GM12892 (cell line): ENCODE data around the gene GDPD5.

Experiments
- DNase-seq: peaks from one replicate; pipeline ENCODE4 v3.0.0; 2011; ENCODE audit not compliant: insufficient read length
- FAIRE-seq: peaks from 2 replicates; lab custom pipeline; 2011; peaks lifted over from hg19 to GRCh38; lab: Jason Lieb, UNC
- POLR2A ChIP-seq: IDR thresholded peaks from 2 replicates; pipeline ENCODE4 v1.6.1; 2011; ENCODE audit warnings: low read depth, low read length, control low read depth
- POLR2AphosphoS5 ChIP-seq: IDR thresholded peaks from 2 replicates; pipeline ENCODE4 v1.6.1; 2011; ENCODE audit warnings: low read depth, low read length, control low read depth
- TAF1 ChIP-seq: IDR thresholded peaks from 2 replicates; pipeline ENCODE4 v1.6.1; 2011; ENCODE audit warnings: low read depth, mild to moderate bottlenecking, control low read depth, low read length, borderline replicate concordance

GDPD5 gene

GRCh38 chr11:75539459-75540334 lies 14.0 kb upstream of the GDPD5 start:
- no peak for TF ChIP-seq TAF1
- TF ChIP-seq POLR2AphosphoS5 = no peak
- TF ChIP-seq POLR2A = no peak
- FAIRE-seq (no peak), DNase-seq (no peak)

- no peak for TF ChIP-seq POLR2A
- TF ChIP-seq TAF1 = no peak
- TF ChIP-seq POLR2AphosphoS5 = no peak
- DNase-seq = no peak
Measured at GRCh38 chr11:75538150-75538942, 12.6 kb upstream of the GDPD5 start.

GRCh38 chr11:75537740-75538139 lies 12.0 kb upstream of the GDPD5 start:
- FAIRE-seq (no peak), DNase-seq (no peak)
- TF ChIP-seq TAF1 (no peak), POLR2A (no peak), POLR2AphosphoS5 (no peak)

More at GRCh38 chr11:75538150-75538942, 12.6 kb upstream of the GDPD5 start:
- no peak for FAIRE-seq

- peak; percentile 90 for FAIRE-seq
- peak; percentile 69 for DNase-seq
- TF ChIP-seq POLR2AphosphoS5 (no peak), POLR2A (peak; percentile 37; the same call in 1 of the 2 replicates)
Measured at GRCh38 chr11:75536786-75537641, 11.3 kb upstream of the GDPD5 start.

- no peak for TF ChIP-seq POLR2A
- TF ChIP-seq TAF1 = no peak
- TF ChIP-seq POLR2AphosphoS5 = no peak
- no peak for FAIRE-seq
Measured at GRCh38 chr11:75535071-75535470, 9.3 kb upstream of the GDPD5 start.

GRCh38 chr11:75534259-75535069 lies 8.7 kb upstream of the GDPD5 start:
- TF ChIP-seq TAF1 = no peak
- TF ChIP-seq POLR2AphosphoS5 = no peak
- DNase-seq (no peak), FAIRE-seq (no peak)

More at GRCh38 chr11:75535071-75535470, 9.3 kb upstream of the GDPD5 start:
- DNase-seq = no peak

GRCh38 chr11:75533896-75534258 lies 8.1 kb upstream of the GDPD5 start:
- FAIRE-seq (no peak), DNase-seq (no peak)
- no peak for TF ChIP-seq POLR2AphosphoS5
- no peak for TF ChIP-seq TAF1
- no peak for TF ChIP-seq POLR2A

- FAIRE-seq = peak; percentile 91
- peak; percentile 62 for DNase-seq
- TF ChIP-seq POLR2AphosphoS5 = no peak
- no peak for TF ChIP-seq TAF1
- TF ChIP-seq POLR2A = no peak
Measured at GRCh38 chr11:75532200-75533048, 6.7 kb upstream of the GDPD5 start.

GRCh38 chr11:75531325-75531724 lies 5.6 kb upstream of the GDPD5 start:
- no peak for DNase-seq
- FAIRE-seq = no peak
- no peak for TF ChIP-seq POLR2AphosphoS5
- no peak for TF ChIP-seq TAF1
- no peak for TF ChIP-seq POLR2A

GRCh38 chr11:75530577-75530976 lies 4.8 kb upstream of the GDPD5 start:
- DNase-seq (no peak), FAIRE-seq (no peak)
- TF ChIP-seq TAF1 (no peak), POLR2AphosphoS5 (no peak), POLR2A (no peak)
